ENCODE measurements around the gene POU2F2. TPM values are rescaled to one million over a fixed set of nuclear protein-coding genes. Genes with fewer than 3 reads are reported as not detected.

Gene POU2F2
- total and polyA plus RNA-seq, 9 of the 15 experiments (the other 6 are each of a cell fraction or from before 2014, with no cell fraction given), result 0.03 to 0.68 (median 0.14) TPM

DNA sequence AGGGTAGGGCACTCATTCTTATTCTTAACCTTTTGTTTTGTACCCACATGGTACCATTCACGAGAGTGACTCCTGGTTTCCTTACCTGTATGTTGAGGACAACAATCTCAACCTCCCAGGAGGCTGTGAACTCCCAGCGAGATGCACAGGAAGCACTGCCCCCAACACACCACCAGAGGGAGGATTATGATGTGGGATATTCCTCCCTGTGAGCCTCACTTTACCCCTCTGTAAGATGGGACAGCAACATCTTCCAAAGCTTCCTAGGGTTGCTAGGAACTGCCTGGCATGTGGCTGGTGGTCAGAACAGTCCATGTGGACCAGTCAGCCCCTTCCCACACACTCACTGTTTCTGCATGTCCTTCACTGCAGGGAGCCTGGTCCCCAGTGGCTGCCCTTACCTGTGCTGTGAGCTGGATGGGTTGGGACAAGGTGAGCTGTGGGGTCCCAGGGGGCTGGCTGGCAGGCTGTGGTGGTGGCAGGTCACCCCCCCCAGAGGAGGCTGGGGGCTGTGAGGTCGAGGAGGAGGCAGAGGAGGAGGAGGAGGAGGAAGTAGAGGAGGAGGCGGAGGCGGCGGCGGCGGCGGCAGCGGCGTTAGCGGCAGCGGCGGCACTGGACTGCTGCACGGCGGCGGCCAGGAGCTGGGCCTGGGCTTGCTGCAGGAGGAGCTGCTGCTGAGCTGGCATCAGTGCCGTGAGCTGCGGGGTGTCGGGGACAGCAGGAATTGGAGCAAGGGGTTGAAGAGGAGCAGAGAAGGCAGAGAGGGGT, 15.8 kb downstream of the POU2F2 start (continued):
- TF ChIP-seq HDAC6 (IDR thresholded peaks at IDR 0.05; ENCODE audit: low read depth, low read length) (no peak), CBX3 (IDR thresholded peaks at IDR 0.05; ENCODE audit: borderline replicate concordance in 1 of 2, low read length in 2 of 2) (peak in 1 of 2 experiments; percentile 23; a peak in 1 of 3 replicates), MCM7 (IDR thresholded peaks at IDR 0.05) (no peak)
- TF ChIP-seq, protein P1, sequence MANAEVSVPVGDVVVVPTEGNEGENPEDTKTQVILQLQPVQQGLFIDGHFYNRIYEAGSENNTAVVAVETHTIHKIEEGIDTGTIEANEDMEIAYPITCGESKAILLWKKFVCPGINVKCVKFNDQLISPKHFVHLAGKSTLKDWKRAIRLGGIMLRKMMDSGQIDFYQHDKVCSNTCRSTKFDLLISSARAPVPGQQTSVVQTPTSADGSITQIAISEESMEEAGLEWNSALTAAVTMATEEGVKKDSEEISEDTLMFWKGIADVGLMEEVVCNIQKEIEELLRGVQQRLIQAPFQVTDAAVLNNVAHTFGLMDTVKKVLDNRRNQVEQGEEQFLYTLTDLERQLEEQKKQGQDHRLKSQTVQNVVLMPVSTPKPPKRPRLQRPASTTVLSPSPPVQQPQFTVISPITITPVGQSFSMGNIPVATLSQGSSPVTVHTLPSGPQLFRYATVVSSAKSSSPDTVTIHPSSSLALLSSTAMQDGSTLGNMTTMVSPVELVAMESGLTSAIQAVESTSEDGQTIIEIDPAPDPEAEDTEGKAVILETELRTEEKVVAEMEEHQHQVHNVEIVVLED (CRISPR knock-in tag; IDR thresholded peaks at IDR 0.05), result no peak

DNA sequence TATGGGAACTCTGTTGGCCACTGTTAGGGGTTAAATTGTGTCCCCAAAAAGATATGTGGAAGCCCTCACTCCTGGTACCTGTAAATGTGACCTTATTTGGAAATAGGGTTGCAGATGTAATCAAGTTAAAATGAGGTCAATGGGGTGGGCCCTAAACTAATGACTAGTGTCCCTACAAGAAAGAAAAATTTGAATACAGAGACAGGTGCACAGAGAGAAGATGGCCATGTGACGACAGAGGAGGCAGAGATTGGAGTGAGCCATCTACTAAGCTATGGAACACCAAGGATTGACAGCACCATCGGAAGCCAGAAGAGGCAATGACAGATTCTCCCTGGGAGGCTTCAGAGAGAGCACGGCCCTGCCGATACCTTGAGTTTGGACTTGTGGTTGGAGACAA, 16.5 kb downstream of the POU2F2 start:
- POLR2A ChIA-PET, result interaction anchor here (1.1 kb wide), 1 partner anchor 9 kb away, joined by 6 read pairs; no protein-coding TSS in a partner anchor
- Histone ChIP-seq H3K27ac (ENCODE audit: extremely low read depth, low read depth, low read length) (no peak overlapping the region), H3K9ac (ENCODE audit: insufficient read depth in 1 of 2, low read depth in 2 of 2, low read length in 2 of 2) (no peak overlapping the region), H3K4me1 (replicated peaks in 1 of 2; ENCODE audit: control insufficient read depth in 2 of 2, insufficient read depth in 2 of 2, low read length in 2 of 2) (no peaks in the 10 kb centered on the region; a peak in 1 of 5 replicates), H2AFZ (ENCODE audit: low read depth, low read length) (no peak overlapping the region), H3K9me3 (replicated peaks; ENCODE audit: control insufficient read depth, insufficient read depth, low read depth, low read length) (no peaks in the 10 kb centered on the region), H3K79me2 (ENCODE audit: control insufficient read depth, insufficient read depth, low read length) (no peaks in the 10 kb centered on the region), H3K4me2 (ENCODE audit: insufficient read depth, low read length) (no peak overlapping the region), H3K4me3 (no peak overlapping the region), H3K36me3 (ENCODE audit: control insufficient read depth, insufficient read depth, low read length) (no peaks in the 10 kb centered on the region), H3K27me3 (ENCODE audit: control insufficient read depth in 2 of 2, insufficient read depth in 2 of 2, low read length in 2 of 2) (peaks cover 27 to 54% of the 10 kb centered on the region in 2 experiments), H3K9me1 (ENCODE audit: control insufficient read depth, insufficient read depth, low read length) (no peaks in the 10 kb centered on the region), H4K20me1 (replicated peaks; ENCODE audit: control insufficient read depth, insufficient read depth, low read length) (peaks cover 10% of the 10 kb centered on the region; the same call in 1 of the 2 replicates)
- no peak for DNase-seq (ENCODE audit: extremely low read depth in 1 of 4, low spot score in 3 of 4)
- no TSS peak for BruUV-seq (replicated peaks)
- intact Hi-C loops (cut with micrococcal nuclease), result no loop called here
- FAIRE-seq, result no peak
- no peak for ATAC-seq
- CTCF ChIA-PET (ENCODE audit: low intra/inter-chr PET ratio), result no interaction called here
- 6% methylated on average over 4 of the region's 4 CpGs for WGBS (ENCODE audit: insufficient coverage, low coverage, missing lambda C conversion rate)
- in situ Hi-C loops (cut with MboI), result loop anchor here (25.0 kb wide), 1 partner anchor 422 kb away; the partner anchor contains the start of gene CEACAM1
- TF ChIP-seq, protein P2, sequence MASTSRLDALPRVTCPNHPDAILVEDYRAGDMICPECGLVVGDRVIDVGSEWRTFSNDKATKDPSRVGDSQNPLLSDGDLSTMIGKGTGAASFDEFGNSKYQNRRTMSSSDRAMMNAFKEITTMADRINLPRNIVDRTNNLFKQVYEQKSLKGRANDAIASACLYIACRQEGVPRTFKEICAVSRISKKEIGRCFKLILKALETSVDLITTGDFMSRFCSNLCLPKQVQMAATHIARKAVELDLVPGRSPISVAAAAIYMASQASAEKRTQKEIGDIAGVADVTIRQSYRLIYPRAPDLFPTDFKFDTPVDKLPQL (IDR thresholded peaks at IDR 0.05; ENCODE audit: extremely low read depth, insufficient read length), result no peak
- TF ChIP-seq TCFL5 (CRISPR knock-in tag; conservative IDR thresholded peaks at IDR 0.05), result no peak
- no peak for TF ChIP-seq TARDBP (IDR thresholded peaks at IDR 0.05)
- no peak for TF ChIP-seq ZNF444 (CRISPR knock-in tag; IDR thresholded peaks at IDR 0.05)
- no peak for TF ChIP-seq PML (IDR thresholded peaks at IDR 0.05; ENCODE audit: low read length)
- no peak for TF ChIP-seq NBN (IDR thresholded peaks at IDR 0.05; ENCODE audit: low read depth)
- TF ChIP-seq ZNF165 (CRISPR knock-in tag; IDR thresholded peaks at IDR 0.05; ENCODE audit: borderline replicate concordance), result no peak
- no peak for TF ChIP-seq RFX1 (IDR thresholded peaks at IDR 0.05)
- TF ChIP-seq ZNF717 (CRISPR knock-in tag; IDR thresholded peaks at IDR 0.05), result no peak
- no peak for TF ChIP-seq ZNF589 (CRISPR knock-in tag; IDR thresholded peaks at IDR 0.05; ENCODE audit: low read depth)
- no peak for TF ChIP-seq EWSR1 (IDR thresholded peaks at IDR 0.05; ENCODE audit: borderline replicate concordance, low read depth, partially characterized antibody)
- TF ChIP-seq PTTG1 (tag; IDR thresholded peaks at IDR 0.05; ENCODE audit: low read depth), result no peak
- TF ChIP-seq, protein P3, sequence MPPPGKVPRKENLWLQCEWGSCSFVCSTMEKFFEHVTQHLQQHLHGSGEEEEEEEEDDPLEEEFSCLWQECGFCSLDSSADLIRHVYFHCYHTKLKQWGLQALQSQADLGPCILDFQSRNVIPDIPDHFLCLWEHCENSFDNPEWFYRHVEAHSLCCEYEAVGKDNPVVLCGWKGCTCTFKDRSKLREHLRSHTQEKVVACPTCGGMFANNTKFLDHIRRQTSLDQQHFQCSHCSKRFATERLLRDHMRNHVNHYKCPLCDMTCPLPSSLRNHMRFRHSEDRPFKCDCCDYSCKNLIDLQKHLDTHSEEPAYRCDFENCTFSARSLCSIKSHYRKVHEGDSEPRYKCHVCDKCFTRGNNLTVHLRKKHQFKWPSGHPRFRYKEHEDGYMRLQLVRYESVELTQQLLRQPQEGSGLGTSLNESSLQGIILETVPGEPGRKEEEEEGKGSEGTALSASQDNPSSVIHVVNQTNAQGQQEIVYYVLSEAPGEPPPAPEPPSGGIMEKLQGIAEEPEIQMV (tag; conservative IDR thresholded peaks at IDR 0.05; ENCODE audit: low read depth), result no peak
- no peak for TF ChIP-seq POLR2A (conservative IDR thresholded peaks at IDR 0.05)
- TF ChIP-seq ELF2 (CRISPR knock-in tag; IDR thresholded peaks at IDR 0.05), result no peak
- TF ChIP-seq OTX1 (CRISPR knock-in tag; IDR thresholded peaks at IDR 0.05), result no peak

Data from K562 (cell line).